Activated CD4-positive, alpha-beta memory T cell treated with anti-CD3 and anti-CD28 coated beads, Interleukin-2, amount 10 ng/mL, durations not matched to agents 7 days and 5 days (primary cell): Measurements from ENCODE around the gene KCNK1. TPM values are rescaled to one million over a fixed set of nuclear protein-coding genes. Genes with fewer than 3 reads are reported as not detected.
"Not testable (repeated sequence)": the region's sequence is repeated elsewhere in the genome, so short reads cannot be mapped to it uniquely, and the experiment has no call there.

Source experiments
- CTCF ChIA-PET: fragments of 350-600 bp; sonication (Branson Sonifier 250); formaldehyde crosslinking; loops from one replicate; lab custom pipeline; 2021; ENCODE audit warnings: antibody characterized with exemption, inconsistent platforms; lab: Charles Lee
- POLR2A ChIA-PET: fragments of 350-600 bp; sonication (Branson Sonifier 250); formaldehyde crosslinking; loops from one replicate; lab custom pipeline; 2021; ENCODE audit warnings: antibody characterized with exemption; lab: Charles Lee
- DNase-seq: peaks from one replicate; pipeline ENCODE4 v3.0.0-alpha.2; 2020
- H3K27ac Mint-ChIP-seq: one replicate; pipeline ENCODE4 v1.8.0; 2021; ENCODE audit warnings: mild to moderate bottlenecking, mixed read lengths
- H3K27me3 Mint-ChIP-seq: one replicate; pipeline ENCODE4 v1.8.0; 2021; ENCODE audit warnings: mixed read lengths
- H3K36me3 Mint-ChIP-seq: one replicate; pipeline ENCODE4 v1.8.0; 2021; ENCODE audit warnings: low read depth, mixed read lengths
- H3K4me1 Mint-ChIP-seq: one replicate; pipeline ENCODE4 v1.8.0; 2021; ENCODE audit warnings: mixed read lengths
- H3K4me3 Mint-ChIP-seq: one replicate; pipeline ENCODE4 v1.8.0; 2021; ENCODE audit warnings: mild to moderate bottlenecking, mixed read lengths
- H3K9me3 Mint-ChIP-seq: one replicate; pipeline ENCODE4 v1.8.0; 2021; ENCODE audit warnings: mixed read lengths
- total RNA-seq, 2 experiments: library from RNA; stranded (reverse); gene quantifications; one replicate each; pipeline ENCODE4 v1.2.3, GENCODE V29; 2021

KCNK1 gene
- total RNA-seq, 2 experiments from 2014 or later: 8.1 to 9.0 TPM

DNA sequence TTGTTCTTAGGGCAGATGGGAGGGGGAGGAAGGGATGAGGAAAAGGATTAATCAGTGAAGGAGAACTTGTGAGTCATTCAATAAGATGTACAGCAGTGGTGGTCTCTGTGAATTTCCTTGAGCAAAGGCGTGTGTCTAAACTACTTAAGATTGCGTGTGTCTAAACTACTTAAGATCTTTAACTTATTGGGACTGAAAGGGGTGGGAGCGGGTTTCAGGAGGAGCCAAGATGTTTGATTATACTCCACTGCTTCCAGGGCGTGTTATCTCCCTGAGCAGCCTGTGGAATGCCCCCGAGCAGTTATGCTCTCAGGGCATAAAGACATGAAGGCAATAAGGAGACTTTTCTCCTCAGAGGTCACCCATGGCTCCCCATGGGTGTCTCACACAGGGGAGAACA is 2.5 kb upstream of the KCNK1 start:
- H3K9me3 Mint-ChIP-seq, CTCF ChIA-PET, H3K27ac Mint-ChIP-seq, H3K36me3 Mint-ChIP-seq, H3K4me3 Mint-ChIP-seq, DNase-seq: not testable (repeated sequence)
- H3K4me1 Mint-ChIP-seq: peaks cover 41% of the 10 kb centered on the region
- peaks cover 54% of the 10 kb centered on the region for H3K27me3 Mint-ChIP-seq
- POLR2A ChIA-PET: interaction anchor here (1.0 kb wide), 1 partner anchor 11 kb away, joined by 3 read pairs; no protein-coding TSS in a partner anchor

- Mint-ChIP-seq H3K27ac (peak overlapping the region; percentile 55), H3K9me3 (no peaks in the 10 kb centered on the region), H3K36me3 (peaks cover 20% of the 10 kb centered on the region), H3K4me3 (peak overlapping the region; percentile 82), H3K4me1 (peaks cover 48% of the 10 kb centered on the region), H3K27me3 (peaks cover 45% of the 10 kb centered on the region)
- POLR2A ChIA-PET: interaction anchor here (1.3 to 1.7 kb wide), 2 partner anchors 9 to 14 kb away, joined by 6 read pairs; no protein-coding TSS in a partner anchor
- peak; percentile 40 for DNase-seq
- CTCF ChIA-PET: no interaction called here
These were observed 352 bp downstream of the KCNK1 start for GRCh38 chr1:233614173-233614742.

DNA sequence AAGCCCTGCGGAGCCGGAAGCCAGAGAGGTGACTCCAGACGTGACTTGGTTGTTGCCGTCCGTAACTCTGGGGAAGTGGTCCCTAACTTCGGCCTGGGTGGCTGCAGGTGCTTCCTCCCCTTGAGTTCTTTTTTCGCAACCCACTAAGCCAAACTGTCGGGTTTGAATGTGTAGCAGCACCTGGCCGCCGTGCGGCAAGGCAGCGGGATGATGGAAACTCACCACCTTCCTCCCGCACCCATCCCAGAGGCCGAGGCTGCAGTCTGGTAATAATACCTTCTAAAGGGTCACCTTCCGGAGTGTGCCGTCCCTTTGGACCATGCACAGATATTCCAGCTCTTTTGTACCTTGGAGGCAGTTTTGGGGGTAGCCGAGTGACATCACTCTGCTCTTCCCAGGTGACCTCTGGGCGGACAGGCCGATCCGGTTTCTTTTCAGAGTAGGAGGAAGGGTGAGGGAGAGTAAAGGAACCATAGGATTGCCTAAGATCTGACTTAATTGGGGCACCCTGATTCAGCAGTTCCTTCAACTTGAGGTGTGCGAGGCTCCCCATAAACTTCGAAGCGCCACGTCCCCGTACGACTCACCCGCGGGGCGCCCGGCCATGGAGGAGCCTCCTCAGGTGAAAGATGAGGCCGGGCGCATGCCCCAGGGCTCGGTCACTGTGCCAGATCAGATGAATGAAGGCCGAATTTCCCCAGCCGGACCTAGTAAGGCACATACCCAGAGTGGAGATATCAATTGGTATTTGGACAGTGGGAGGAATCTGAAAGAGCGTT is 1.0 kb downstream of the KCNK1 start:
- ChIA-PET CTCF (no interaction called here), POLR2A (interaction anchor here (1.3 kb wide), 1 partner anchor 10 kb away, joined by 6 read pairs; no protein-coding TSS in a partner anchor)
- Mint-ChIP-seq H3K4me1 (peaks cover 50% of the 10 kb centered on the region), H3K27me3 (peaks cover 43% of the 10 kb centered on the region), H3K4me3 (peak overlapping the region; percentile 82), H3K9me3 (no peaks in the 10 kb centered on the region), H3K27ac (peak overlapping the region; percentile 55), H3K36me3 (peaks cover 22% of the 10 kb centered on the region)
- peak; percentile 28 for DNase-seq

DNA sequence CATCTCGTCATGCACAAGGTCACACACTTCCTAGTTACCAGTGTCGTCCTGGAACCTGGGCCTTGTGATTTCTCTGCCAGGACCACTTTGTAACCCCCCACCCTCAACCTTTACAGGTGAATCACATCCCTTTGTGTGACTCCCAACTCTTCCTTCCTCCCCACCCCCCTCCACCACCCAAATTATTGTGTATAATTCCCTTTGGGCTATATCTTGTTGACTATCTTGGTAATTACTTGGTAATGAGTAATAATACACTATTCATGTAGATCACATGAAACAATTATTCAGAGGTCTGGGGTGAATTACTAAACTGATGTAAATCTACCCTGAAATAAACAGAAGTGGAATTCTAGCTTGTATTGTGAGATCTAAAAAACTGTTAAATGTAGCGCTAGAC is 1.7 kb downstream of the KCNK1 start:
- no peak for DNase-seq
- H3K27ac Mint-ChIP-seq: no peak overlapping the region
- H3K4me3 Mint-ChIP-seq: peak overlapping the region; percentile 82
- peaks cover 22% of the 10 kb centered on the region for H3K36me3 Mint-ChIP-seq
- H3K4me1 Mint-ChIP-seq: peaks cover 50% of the 10 kb centered on the region
- POLR2A ChIA-PET: no interaction called here
- no peaks in the 10 kb centered on the region for H3K9me3 Mint-ChIP-seq
- H3K27me3 Mint-ChIP-seq: peaks cover 43% of the 10 kb centered on the region
- CTCF ChIA-PET: no interaction called here

DNA sequence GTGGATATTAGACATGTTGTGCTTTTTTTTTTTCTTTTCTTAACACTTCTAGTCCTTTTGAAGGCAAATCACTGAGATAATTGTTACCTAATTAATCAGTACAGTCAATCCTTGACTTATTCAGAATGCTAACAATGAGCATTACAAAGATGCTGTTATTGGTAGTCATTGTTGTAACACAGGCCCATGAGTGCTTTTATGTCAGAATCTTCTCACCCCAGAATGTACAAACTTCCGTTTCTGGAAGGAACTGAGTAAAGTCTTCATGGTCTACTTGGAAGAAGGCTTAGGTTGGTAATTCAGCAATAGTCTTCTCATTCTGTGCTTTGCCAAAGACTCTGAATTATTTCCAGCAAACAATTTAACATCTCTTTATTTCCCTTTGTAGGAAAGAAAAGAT is 3.1 kb downstream of the KCNK1 start:
- no peak overlapping the region for H3K4me3 Mint-ChIP-seq
- ChIA-PET POLR2A (no interaction called here), CTCF (no interaction called here)
- H3K36me3 Mint-ChIP-seq: peaks cover 32% of the 10 kb centered on the region
- no peak overlapping the region for H3K27ac Mint-ChIP-seq
- peaks cover 47% of the 10 kb centered on the region for H3K4me1 Mint-ChIP-seq
- peaks cover 30% of the 10 kb centered on the region for H3K27me3 Mint-ChIP-seq
- no peak for DNase-seq
- H3K9me3 Mint-ChIP-seq: no peaks in the 10 kb centered on the region

GRCh38 chr1:233619414-233619813 is 5.5 kb downstream of the KCNK1 start:
- DNase-seq, H3K4me3 Mint-ChIP-seq, H3K27ac Mint-ChIP-seq, H3K9me3 Mint-ChIP-seq, CTCF ChIA-PET, POLR2A ChIA-PET: not testable (repeated sequence)
- peaks cover 22% of the 10 kb centered on the region for H3K27me3 Mint-ChIP-seq
- peaks cover 37% of the 10 kb centered on the region for H3K4me1 Mint-ChIP-seq
- H3K36me3 Mint-ChIP-seq: peaks cover 43% of the 10 kb centered on the region

DNA sequence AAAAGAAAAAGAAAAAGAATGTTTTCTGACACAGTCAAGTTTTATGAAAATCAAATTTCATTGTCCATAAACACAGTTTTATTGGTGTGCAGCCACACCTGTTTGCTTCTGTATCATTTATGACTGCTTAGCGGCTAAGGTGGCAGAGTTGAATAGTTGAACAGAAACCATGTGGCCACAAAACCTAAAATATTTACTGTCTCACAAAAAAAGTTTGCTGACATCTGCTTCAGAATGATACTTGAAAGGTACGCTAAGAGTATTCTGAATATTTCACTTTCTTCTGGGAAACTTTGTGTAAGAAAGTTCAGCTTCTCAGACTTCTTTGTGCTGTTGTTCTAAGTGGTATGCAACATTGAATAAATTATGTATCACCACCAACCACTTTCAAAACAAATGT is 6.2 kb downstream of the KCNK1 start:
- peaks cover 17% of the 10 kb centered on the region for H3K27me3 Mint-ChIP-seq
- peaks cover 31% of the 10 kb centered on the region for H3K4me1 Mint-ChIP-seq
- CTCF ChIA-PET: no interaction called here

GRCh38 chr1:233621923-233622322 is 8.0 kb downstream of the KCNK1 start:
- CTCF ChIA-PET: no interaction called here
- H3K27me3 Mint-ChIP-seq: peaks cover 5% of the 10 kb centered on the region
- no peaks in the 10 kb centered on the region for H3K9me3 Mint-ChIP-seq
- H3K36me3 Mint-ChIP-seq: peaks cover 37% of the 10 kb centered on the region
- H3K27ac Mint-ChIP-seq: no peak overlapping the region
- DNase-seq: no peak
- POLR2A ChIA-PET: no interaction called here
- H3K4me3 Mint-ChIP-seq: no peak overlapping the region
- peaks cover 14% of the 10 kb centered on the region for H3K4me1 Mint-ChIP-seq

More for the DNA sequence above, 6.2 kb downstream of the KCNK1 start:
- DNase-seq: no peak
- H3K4me3 Mint-ChIP-seq: no peak overlapping the region
- POLR2A ChIA-PET: no interaction called here
- H3K27ac Mint-ChIP-seq: no peak overlapping the region
- no peaks in the 10 kb centered on the region for H3K9me3 Mint-ChIP-seq
- H3K36me3 Mint-ChIP-seq: peaks cover 42% of the 10 kb centered on the region

DNA sequence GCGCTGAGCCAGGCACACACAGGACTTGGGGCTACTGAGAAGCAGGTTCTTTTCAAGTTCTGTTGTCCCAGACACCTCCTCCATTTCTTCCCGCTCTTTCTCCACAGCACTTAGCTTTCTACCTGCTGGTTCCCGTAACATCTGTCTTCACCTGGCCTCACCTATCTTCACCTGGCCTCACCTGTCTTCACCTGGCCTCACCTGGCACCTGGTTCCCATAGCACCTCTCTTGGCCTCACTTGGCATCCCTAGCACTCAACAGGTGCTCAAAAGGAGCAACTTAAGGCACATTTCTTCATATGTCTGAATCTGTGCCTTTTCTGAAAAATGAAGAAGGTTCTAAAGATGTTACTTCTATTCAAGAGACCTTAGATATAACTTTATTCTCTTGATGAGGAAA is 10.4 kb downstream of the KCNK1 start:
- ChIA-PET CTCF (no interaction called here), POLR2A (no interaction called here)
- Mint-ChIP-seq H3K27me3 (peaks cover 5% of the 10 kb centered on the region), H3K9me3 (no peaks in the 10 kb centered on the region), H3K27ac (no peak overlapping the region), H3K36me3 (peaks cover 28% of the 10 kb centered on the region), H3K4me1 (peaks cover 10% of the 10 kb centered on the region), H3K4me3 (no peak overlapping the region)
- DNase-seq: no peak

GRCh38 chr1:233625087-233625486 is 11.2 kb downstream of the KCNK1 start:
- CTCF ChIA-PET: no interaction called here
- no peak for DNase-seq
- POLR2A ChIA-PET: no interaction called here
- H3K36me3 Mint-ChIP-seq: peaks cover 27% of the 10 kb centered on the region
- H3K4me1 Mint-ChIP-seq: peaks cover 9% of the 10 kb centered on the region
- peaks cover 5% of the 10 kb centered on the region for H3K27me3 Mint-ChIP-seq
- no peaks in the 10 kb centered on the region for H3K9me3 Mint-ChIP-seq
- no peak overlapping the region for H3K27ac Mint-ChIP-seq
- no peak overlapping the region for H3K4me3 Mint-ChIP-seq

DNA sequence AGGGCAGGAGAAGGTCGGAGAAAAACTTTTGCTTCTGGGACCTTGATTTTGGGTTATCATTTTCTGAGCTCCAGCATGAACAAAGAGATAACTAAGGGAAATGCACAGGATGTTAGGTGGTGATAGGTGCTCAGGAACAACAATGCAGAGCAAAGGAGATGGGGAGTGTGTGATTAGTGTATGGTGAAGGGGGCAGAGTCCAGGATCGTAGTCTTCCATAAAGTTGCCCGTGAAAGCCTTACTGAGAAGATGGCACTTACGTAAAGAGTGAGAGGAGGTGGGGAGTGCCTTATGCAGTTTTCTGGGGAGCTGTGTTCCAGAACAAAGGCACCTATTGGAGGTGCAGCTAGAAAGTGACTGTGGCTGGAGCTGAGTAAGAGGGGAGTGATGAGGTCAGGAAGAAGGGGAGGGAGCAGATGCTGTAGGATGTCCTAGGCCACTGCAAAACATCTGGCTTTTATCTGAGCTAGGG is 11.6 kb downstream of the KCNK1 start:
- no peak overlapping the region for H3K27ac Mint-ChIP-seq
- no peak overlapping the region for H3K4me3 Mint-ChIP-seq
- ChIA-PET POLR2A (no interaction called here), CTCF (no interaction called here)
- H3K4me1 Mint-ChIP-seq: peaks cover 9% of the 10 kb centered on the region
- no peak for DNase-seq
- H3K9me3 Mint-ChIP-seq: no peaks in the 10 kb centered on the region
- peaks cover 27% of the 10 kb centered on the region for H3K36me3 Mint-ChIP-seq
- H3K27me3 Mint-ChIP-seq: peaks cover 5% of the 10 kb centered on the region

DNA sequence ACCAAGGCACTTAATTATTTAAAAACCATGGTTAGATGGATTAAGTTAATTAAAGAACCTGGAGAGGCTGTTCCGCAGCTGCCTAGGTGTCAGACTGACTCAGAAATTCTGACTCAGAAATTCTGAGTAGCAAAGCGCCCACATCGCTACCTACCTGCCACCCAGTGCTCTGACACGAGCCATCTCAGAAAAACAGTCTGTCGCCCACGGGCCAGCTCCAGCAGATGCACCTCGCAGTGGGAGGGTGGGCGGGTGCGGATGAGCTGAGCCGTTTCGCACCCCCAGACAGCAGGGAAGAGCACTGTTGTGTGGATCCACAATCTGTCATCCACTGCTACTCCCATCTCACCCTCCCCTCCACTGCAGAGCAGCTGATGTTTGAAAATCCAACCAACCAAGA is 13.5 kb downstream of the KCNK1 start:
- CTCF ChIA-PET: interaction anchor here (1.1 kb wide), 1 partner anchor 13 kb away, joined by 3 read pairs; no protein-coding TSS in a partner anchor
- Mint-ChIP-seq H3K4me1 (peaks cover 7% of the 10 kb centered on the region), H3K27ac (no peak overlapping the region), H3K36me3 (peaks cover 15% of the 10 kb centered on the region), H3K27me3 (peaks cover 4% of the 10 kb centered on the region), H3K9me3 (no peaks in the 10 kb centered on the region), H3K4me3 (no peak overlapping the region)
- peak; percentile 33 for DNase-seq
- POLR2A ChIA-PET: no interaction called here

- Mint-ChIP-seq H3K9me3 (no peaks in the 10 kb centered on the region), H3K27ac (peak overlapping the region; percentile 9), H3K4me1 (peaks cover 12% of the 10 kb centered on the region), H3K36me3 (peaks cover 15% of the 10 kb centered on the region), H3K27me3 (peaks cover under 1% of the 10 kb centered on the region), H3K4me3 (no peak overlapping the region)
- CTCF ChIA-PET: interaction anchor here (1.1 kb wide), 1 partner anchor 13 kb away, joined by 3 read pairs; no protein-coding TSS in a partner anchor
- DNase-seq: no peak
- POLR2A ChIA-PET: no interaction called here
These were observed 13.9 kb downstream of the KCNK1 start for GRCh38 chr1:233627823-233628222.
